ENCODE measurements around the gene OFD1.

OFD1 gene

GRCh38 chrX:13752141-13752540 is 17.6 kb downstream of the OFD1 start:
- TF ChIP-seq, protein P1, sequence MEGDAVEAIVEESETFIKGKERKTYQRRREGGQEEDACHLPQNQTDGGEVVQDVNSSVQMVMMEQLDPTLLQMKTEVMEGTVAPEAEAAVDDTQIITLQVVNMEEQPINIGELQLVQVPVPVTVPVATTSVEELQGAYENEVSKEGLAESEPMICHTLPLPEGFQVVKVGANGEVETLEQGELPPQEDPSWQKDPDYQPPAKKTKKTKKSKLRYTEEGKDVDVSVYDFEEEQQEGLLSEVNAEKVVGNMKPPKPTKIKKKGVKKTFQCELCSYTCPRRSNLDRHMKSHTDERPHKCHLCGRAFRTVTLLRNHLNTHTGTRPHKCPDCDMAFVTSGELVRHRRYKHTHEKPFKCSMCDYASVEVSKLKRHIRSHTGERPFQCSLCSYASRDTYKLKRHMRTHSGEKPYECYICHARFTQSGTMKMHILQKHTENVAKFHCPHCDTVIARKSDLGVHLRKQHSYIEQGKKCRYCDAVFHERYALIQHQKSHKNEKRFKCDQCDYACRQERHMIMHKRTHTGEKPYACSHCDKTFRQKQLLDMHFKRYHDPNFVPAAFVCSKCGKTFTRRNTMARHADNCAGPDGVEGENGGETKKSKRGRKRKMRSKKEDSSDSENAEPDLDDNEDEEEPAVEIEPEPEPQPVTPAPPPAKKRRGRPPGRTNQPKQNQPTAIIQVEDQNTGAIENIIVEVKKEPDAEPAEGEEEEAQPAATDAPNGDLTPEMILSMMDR (IDR thresholded peaks at IDR 0.05; ENCODE audit: insufficient read depth, low read depth, low read length, missing control alignments) = no peak
- no peak for DNase-seq (ENCODE audit: low read depth)
- no peak overlapping the region for H3K4me3 ChIP-seq (ENCODE audit: low read depth, low read length)

GRCh38 chrX:13752646-13753045 is 18.1 kb downstream of the OFD1 start:
- DNase-seq (ENCODE audit: low read depth) = peak; percentile 72
- TF ChIP-seq, protein P1 (IDR thresholded peaks at IDR 0.05; ENCODE audit: insufficient read depth, low read depth, low read length, missing control alignments) = no peak
- H3K4me3 ChIP-seq (ENCODE audit: low read depth, low read length) = no peak overlapping the region

DNA sequence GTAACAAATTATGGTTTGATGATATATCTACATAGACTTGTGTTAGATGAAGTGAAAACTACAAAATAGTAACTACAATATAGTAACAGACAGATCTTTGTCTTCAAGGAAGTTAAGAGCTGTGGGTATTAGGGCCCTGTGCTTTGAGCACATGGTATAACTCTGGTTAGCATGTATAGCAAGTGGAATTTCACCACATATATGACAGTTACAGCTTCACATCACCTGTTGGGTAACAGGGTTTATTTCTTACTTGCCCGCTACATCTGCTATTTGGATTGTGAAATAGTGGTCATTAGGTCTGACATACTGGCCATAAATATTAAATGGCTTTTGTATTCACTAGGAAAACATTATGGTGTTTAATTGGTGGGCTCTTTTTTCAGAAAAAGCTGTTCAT is 20.2 kb downstream of the OFD1 start:
- DNase-seq (ENCODE audit: low read depth) = no peak
- TF ChIP-seq, protein P1 (IDR thresholded peaks at IDR 0.05; ENCODE audit: insufficient read depth, low read depth, low read length, missing control alignments) = no peak
- no peak overlapping the region for H3K4me3 ChIP-seq (ENCODE audit: low read depth, low read length)

DNA sequence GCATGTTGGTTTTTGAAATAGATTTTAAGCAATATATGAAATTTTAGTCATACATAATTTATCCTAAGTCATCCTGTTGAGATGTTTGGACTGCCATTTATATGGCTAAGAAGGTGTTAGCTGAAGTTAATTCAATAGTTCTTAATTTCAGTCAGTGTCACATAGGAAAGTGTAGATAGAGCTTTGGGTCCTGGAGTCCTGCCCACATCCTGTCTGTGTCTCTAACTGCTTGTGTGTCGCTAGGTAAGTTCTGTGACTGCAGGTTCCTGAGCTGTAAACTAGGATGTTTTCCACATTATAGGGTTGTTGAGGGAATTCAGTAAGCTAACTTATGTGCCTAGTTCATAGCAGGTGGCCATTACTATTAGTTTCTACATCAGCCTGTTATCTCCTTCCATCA is 20.7 kb downstream of the OFD1 start:
- no peak overlapping the region for H3K4me3 ChIP-seq (ENCODE audit: low read depth, low read length)
- peak; percentile 51 for DNase-seq (ENCODE audit: low read depth)
- TF ChIP-seq, protein P1 (IDR thresholded peaks at IDR 0.05; ENCODE audit: insufficient read depth, low read depth, low read length, missing control alignments) = no peak

DNA sequence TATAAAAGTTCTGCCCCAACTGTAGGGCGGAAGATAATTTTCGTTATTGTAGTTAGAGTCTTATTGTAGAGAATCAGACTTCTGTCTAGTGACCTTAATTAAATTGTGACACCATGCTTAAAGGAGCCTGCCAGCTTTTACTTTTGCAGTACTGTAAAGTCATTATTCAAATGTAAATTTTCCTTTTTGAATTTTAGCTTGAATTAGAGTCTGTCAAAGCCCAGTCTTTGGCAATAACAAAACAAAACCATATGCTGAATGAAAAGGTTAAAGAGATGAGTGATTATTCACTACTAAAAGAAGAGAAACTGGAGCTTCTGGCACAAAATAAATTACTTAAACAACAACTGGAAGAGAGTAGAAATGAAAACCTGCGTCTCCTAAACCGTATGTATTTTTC is 21.8 kb downstream of the OFD1 start:
- no peak for DNase-seq (ENCODE audit: low read depth)
- H3K4me3 ChIP-seq (ENCODE audit: low read depth, low read length) = no peak overlapping the region
- TF ChIP-seq, protein P1 (IDR thresholded peaks at IDR 0.05; ENCODE audit: insufficient read depth, low read depth, low read length, missing control alignments) = no peak

GRCh38 chrX:13759152-13759718 is 24.7 kb downstream of the OFD1 start:
- no peak overlapping the region for H3K4me3 ChIP-seq (ENCODE audit: low read depth, low read length)
- TF ChIP-seq, protein P1 (IDR thresholded peaks at IDR 0.05; ENCODE audit: insufficient read depth, low read depth, low read length, missing control alignments) = no peak
- DNase-seq (ENCODE audit: low read depth) = peak; percentile 71

- TF ChIP-seq, protein P1 (IDR thresholded peaks at IDR 0.05; ENCODE audit: insufficient read depth, low read depth, low read length, missing control alignments) = no peak
- H3K4me3 ChIP-seq (ENCODE audit: low read depth, low read length) = no peak overlapping the region
- DNase-seq (ENCODE audit: low read depth) = no peak
Observed at GRCh38 chrX:13760426-13760825, 25.9 kb downstream of the OFD1 start.
